ENCODE measurements around the gene ADGRV1.

ADGRV1 gene

DNA sequence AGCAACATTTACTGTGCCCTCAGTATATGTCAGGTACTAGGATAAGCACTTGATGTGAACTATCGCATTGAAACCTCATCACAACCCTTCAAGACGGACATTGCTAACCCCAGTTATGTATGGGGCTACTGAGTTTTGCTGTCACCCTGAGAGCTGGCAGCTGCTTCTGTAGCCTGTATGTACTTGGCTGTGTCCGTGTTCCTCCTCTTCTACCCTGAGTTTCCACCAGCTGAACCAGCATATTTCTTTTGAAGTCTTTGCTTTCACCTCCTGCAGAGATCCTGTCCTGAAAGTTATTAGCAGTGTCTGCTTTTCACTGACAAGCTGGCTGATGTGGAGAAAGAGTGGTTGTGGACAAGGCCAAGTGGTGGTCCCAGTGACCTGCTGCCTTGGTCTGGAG, 63.3 kb downstream of the ADGRV1 start:
- TF ChIP-seq ZFX (IDR thresholded peaks at IDR 0.05; ENCODE audit: borderline replicate concordance) (no peak), CTCF (IDR thresholded peaks at IDR 0.05) (no peak)
- no peak overlapping the region for H3K27ac ChIP-seq

GRCh38 chr5:90626493-90626892, 67.9 kb downstream of the ADGRV1 start:
- H3K27ac ChIP-seq: no peak overlapping the region
- TF ChIP-seq CTCF (IDR thresholded peaks at IDR 0.05) (no peak), ZFX (IDR thresholded peaks at IDR 0.05; ENCODE audit: borderline replicate concordance) (no peak)

DNA sequence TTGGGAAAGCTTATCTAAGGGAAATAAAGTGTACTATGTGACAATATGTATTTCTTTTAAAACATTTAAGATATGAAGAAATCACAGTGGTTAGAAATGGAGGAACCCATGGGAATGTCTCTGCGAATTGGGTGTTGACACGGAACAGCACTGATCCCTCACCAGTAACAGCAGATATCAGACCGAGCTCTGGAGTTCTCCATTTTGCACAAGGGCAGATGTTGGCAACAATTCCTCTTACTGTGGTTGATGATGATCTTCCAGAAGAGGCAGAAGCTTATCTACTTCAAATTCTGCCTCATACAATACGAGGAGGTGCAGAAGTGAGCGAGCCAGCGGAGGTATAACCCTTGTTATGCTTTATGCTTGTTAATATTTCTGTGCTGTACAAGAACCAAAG, 69.9 kb downstream of the ADGRV1 start:
- TF ChIP-seq ZFX (IDR thresholded peaks at IDR 0.05; ENCODE audit: borderline replicate concordance) (no peak), CTCF (IDR thresholded peaks at IDR 0.05) (no peak)
- no peak overlapping the region for H3K27ac ChIP-seq

GRCh38 chr5:90632791-90633190, 74.2 kb downstream of the ADGRV1 start:
- H3K27ac ChIP-seq: no peak overlapping the region
- TF ChIP-seq CTCF (IDR thresholded peaks at IDR 0.05) (no peak), ZFX (IDR thresholded peaks at IDR 0.05; ENCODE audit: borderline replicate concordance) (no peak)

- no peak overlapping the region for H3K27ac ChIP-seq
- TF ChIP-seq CTCF (IDR thresholded peaks at IDR 0.05) (no peak), ZFX (IDR thresholded peaks at IDR 0.05; ENCODE audit: borderline replicate concordance) (no peak)
Measured at GRCh38 chr5:90636948-90637347, 78.4 kb downstream of the ADGRV1 start.

GRCh38 chr5:90637731-90638130, 79.1 kb downstream of the ADGRV1 start:
- H3K27ac ChIP-seq: no peak overlapping the region
- no peak for TF ChIP-seq CTCF (IDR thresholded peaks at IDR 0.05)
- TF ChIP-seq ZFX (IDR thresholded peaks at IDR 0.05; ENCODE audit: borderline replicate concordance): no peak

- no peak overlapping the region for H3K27ac ChIP-seq
- no peak for TF ChIP-seq CTCF (IDR thresholded peaks at IDR 0.05)
- TF ChIP-seq ZFX (IDR thresholded peaks at IDR 0.05; ENCODE audit: borderline replicate concordance): no peak
Measured at GRCh38 chr5:90638878-90639277, 80.3 kb downstream of the ADGRV1 start.

Measured in 22Rv1 (cell line).